GM19193 (cell line): ENCODE data around the gene GDAP1L1.

Experiments used
- POLR2A ChIP-seq: IDR thresholded peaks from 4 replicates; pipeline ENCODE4 v1.6.1; 2011; ENCODE audit not compliant: insufficient read depth, insufficient read length; ENCODE audit errors: extremely low read depth

Gene GDAP1L1

DNA sequence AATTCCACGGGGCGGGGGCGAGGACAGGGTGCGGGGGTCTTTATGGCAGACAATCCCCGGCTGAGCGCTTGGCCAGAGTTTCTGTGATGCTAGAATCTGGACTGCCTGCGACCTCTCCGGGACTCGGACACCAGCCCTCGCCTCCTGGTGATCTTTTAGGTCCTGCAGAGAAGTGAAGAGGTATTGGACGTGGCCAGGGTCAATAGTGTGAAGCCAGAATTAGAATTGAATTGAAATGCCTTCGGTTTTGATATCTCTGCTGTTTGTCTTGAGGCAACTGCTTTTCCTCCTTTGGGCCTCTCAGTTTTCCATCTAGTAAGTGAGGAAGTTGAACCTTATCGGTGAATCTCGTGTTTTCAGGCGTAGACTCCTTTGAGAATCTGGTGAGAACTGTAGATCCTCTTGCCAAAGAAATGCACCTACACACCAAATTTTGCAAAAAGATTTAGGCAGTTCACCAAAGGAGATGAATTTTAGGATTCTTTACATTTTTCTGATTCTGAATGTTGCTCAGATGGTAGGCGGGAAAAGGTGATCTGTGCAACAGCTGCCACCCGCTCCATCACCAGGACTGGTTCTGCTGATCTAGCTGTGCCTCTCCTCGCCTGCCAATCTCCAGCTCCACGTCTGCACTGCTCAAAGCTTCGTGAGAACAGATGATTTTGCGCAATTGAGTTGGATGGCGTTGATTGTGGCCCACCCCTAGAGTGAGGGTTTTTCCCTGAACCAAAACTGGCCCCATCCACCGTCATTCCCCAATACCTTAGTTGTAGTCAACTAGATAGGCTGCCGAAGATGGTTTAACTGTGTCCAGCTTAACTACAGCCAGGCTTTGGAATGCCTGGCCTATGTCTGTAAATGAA, 35.7 kb upstream of the GDAP1L1 start:
- no peak for TF ChIP-seq POLR2A

DNA sequence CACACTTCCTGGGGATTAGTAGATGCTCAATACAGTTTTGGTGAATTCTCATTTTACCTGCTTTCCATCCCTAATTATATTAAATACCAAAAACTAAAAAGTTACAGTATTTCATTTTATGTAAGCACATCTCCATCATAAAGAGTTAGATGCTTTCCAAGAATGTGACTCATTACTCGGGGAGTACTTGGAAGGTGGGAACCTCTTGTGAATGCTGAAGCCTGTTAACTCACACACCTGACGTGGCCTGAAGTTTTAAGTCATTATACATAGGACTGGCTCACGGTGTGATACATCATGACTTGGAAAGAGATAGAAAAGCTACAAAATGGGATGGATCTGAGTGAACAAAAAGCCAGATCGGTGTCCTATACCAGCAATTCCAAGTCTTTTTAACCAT, 34.3 kb upstream of the GDAP1L1 start:
- TF ChIP-seq POLR2A: no peak

DNA sequence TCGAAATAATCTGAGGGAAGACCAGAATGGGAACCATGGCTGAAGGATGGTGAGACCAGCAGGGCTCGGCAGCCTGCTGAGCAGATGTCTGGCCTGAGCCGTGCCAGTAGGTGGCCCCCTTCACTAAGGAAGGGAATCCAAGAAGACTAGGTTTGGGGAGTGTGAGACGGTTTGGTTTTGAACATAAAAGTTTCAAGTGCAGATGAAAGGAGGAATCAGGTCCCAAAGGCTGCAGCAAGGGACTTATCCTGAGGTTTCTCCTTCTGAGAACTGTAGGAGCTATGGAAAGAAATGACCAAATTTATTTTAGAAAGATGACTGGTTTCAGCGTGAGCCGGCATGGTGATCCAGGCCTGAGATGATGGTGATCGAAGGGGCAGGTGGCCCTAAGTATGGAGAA, 32.0 kb upstream of the GDAP1L1 start:
- no peak for TF ChIP-seq POLR2A

DNA sequence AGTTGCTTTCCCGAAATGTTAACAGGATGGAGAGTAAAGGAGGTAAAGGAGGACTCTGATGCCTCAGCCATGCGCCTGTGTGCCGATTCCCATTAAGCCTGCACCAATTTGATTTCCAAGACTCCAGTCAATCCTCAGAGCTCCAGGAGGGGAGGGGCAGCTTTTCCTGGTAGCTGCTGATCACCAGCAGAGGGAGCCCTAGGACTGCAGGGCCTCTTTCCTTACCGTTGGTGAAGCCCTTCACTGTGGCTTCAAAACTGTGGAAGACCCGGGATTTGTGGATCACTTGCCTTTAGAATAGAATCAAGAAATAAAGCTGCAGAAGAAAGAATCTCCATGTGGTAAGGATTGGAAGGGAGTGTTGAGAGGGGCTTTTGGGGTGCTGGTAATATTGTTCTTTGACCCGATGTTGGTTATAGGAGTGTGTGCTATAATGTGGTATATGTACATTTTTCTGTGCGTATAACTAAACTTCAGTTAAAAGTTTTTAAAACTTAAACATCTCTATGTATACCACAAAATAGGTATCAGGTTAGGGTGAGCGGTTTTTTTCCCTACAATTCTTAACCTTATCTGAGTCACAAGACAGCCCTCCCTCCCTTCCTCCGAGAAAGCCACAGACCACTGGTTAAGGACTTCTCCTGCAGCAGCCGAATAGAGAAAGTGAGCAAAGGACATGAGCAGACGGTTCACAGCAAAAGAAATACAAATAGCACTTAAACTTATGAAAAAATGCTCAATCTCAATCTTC, 29.6 kb upstream of the GDAP1L1 start:
- no peak for TF ChIP-seq POLR2A

DNA sequence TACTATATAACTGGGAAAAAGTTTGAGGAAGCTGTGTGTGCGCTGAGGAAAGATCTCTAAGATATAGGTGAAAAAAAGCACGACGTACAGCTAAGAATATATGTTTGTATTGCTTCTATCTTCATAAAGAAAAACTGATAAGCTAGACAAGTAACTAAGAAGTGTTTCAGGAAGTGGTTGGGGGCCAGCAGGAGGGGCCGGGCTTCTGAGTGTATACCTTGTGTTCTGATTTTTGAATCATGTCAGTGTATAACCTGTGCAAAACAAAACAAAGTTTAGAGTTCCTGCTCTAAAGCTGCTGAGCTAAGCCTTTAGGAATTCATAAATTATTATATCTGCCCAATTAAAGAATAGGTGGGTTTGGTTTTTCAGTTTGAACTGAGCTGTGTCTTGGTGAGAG, 28.7 kb upstream of the GDAP1L1 start:
- TF ChIP-seq POLR2A: no peak

DNA sequence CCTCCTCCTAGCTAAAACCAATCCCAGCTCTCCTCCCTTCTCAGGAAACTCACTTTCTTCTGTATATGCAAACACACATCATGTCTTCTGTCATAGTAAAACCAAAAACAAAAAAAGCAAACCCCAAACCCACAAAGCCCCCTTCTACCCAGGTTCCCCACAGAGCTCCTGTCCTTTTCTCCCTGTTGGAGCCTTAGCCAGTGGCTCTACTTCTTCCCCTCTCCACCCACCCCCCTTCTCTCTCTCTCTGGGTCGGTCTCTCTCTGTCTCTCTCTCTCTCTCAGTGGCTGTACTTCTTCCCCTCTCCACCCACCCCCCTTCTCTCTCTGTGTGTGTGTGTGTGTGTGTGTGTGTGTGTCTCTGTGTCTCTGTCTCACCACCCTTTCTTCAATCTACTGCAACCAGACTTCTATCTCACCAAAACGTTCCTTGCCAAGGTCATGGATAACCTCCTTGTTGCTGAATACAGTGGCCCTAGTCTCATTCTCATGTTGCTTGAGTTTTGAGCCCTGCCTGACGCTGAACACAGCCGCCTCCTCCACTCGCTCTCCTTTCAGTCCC, 27.9 kb upstream of the GDAP1L1 start:
- TF ChIP-seq POLR2A: no peak

DNA sequence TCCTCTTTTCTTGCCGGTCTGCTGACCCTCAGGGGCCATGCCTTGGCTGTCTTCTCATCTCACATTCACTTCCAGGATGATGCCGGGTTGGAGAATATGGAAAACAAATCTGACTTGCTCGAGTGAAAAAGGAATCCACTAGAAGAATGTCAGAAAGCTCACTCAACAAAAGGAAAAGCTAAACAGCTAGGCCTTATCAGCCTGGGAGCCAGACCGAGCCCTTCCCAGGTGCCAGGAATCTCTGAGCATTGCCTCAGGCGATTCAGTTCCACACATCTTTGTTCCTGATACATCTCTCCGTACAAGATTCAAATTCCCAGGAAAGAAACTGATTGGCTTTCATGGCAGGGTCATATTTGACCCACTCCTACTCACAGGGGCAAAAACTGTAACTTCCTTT, 27.3 kb upstream of the GDAP1L1 start:
- TF ChIP-seq POLR2A: no peak

DNA sequence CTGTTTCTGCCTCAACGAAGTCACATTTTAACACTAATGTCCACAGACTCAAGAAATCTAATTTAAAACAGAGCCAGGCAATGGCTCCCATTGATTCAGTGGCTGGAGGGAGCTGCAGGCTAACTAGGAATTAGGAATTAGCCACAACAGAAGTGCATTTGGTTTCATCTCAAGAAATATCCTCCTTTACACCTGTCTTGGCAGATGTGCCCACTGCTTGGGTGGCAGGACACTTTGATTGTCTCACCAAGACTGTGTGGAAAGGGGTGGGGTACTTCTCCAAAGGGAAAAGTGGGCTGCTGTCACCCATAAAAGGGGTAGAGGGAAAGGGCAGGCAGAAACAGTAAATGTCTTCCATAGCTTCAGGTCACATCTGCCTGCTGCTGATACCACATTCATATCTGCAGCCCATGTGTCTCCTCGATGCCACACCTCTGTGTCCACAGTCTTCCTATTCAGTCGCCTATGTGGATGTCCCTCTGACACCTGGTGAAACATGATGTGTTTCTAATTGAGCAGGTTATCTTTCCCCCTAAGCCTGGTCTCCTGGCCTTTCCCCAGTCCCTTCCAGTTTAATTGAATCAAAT, 25.6 kb upstream of the GDAP1L1 start:
- no peak for TF ChIP-seq POLR2A

DNA sequence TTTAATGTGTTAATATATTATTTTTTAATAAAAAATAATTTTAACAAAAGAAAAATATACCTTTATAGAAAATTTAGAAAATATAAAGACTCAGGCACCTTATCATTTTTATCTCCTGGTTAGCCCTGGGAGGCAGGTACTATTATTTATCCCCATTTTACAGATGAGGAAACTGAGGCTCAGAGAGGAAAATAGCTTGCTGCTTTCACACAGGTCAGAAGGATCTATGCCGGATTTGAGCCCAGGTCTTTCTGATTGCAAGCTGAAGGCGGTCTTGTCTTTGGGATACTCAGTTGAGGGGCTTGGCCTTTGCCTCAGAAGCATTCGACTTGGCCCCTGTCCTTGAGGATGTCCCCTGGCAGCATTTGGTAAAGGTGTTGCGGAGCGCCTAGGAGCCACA, 25.1 kb upstream of the GDAP1L1 start:
- TF ChIP-seq POLR2A: no peak

DNA sequence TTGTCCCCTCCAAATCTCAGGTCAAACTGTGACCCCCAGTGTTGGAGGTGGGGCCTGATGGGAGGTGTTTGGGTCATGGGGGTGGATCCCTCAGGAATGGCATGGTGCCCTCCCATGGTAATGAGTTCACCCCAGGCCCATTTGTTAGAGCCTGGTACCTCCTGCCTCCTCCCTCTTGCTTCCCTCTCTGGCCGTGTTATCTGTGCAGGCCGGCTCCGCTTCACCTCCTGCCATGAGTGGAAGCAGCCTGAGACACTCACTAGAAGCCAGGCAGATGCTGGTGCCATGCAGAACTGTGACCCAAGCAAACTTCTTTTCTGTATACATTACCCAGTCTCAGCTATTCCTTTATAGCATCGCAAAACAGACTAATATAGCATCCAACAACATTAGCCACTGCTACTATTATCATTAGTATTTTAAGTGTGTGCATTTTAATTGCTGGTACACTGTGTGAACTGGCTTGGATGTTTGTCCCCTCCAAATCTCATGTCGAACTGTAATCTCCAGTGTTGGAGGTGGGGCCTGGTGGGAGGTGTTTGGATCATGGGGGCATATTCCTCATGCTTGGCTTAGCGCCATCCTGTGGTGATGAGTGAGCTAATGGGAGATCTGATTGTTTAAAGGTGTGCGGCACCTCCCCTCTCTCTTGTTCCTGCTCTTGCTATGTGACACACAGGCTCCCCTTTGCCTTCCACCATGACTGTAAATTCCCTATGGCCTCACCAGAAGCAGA, 24.3 kb upstream of the GDAP1L1 start:
- TF ChIP-seq POLR2A: no peak

DNA sequence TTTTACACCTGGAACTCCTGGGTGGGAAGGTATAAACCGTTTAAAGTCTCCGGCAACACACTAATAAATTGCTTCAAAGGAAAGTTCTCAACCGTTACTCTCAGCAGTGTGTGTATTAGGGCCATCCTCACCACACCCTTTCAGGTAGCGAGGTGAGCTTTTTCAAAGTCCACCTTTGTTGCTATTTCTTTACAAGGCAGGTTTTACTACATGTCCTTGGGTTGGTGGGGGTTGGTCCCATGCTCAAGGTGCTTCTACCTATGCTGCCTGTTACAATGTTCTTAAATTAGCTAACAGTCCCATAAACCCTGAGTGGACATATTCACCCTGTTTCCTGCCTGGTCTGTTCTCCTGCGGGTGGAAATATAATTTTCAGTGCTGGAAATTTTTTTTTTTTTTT, 23.4 kb upstream of the GDAP1L1 start:
- no peak for TF ChIP-seq POLR2A

DNA sequence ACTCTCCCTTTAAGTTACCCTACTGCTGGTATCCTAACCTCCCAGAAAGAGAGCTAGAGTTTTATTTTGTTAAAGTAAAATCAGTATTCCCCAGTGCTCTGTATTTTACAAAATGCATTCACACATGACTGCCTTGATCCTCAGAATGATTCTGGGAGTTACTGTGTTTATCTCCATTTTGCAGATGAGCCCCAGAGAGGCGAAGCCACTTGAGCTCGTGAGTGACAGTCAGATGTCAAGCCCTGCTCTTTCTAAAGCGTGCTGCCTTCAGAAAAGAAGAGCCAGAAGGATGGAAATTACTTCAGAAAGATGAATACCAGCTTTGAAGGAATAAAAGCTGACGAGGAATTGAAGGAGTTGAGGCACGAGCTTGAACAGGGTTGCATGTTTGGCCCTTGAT, 22.5 kb upstream of the GDAP1L1 start:
- TF ChIP-seq POLR2A: no peak

DNA sequence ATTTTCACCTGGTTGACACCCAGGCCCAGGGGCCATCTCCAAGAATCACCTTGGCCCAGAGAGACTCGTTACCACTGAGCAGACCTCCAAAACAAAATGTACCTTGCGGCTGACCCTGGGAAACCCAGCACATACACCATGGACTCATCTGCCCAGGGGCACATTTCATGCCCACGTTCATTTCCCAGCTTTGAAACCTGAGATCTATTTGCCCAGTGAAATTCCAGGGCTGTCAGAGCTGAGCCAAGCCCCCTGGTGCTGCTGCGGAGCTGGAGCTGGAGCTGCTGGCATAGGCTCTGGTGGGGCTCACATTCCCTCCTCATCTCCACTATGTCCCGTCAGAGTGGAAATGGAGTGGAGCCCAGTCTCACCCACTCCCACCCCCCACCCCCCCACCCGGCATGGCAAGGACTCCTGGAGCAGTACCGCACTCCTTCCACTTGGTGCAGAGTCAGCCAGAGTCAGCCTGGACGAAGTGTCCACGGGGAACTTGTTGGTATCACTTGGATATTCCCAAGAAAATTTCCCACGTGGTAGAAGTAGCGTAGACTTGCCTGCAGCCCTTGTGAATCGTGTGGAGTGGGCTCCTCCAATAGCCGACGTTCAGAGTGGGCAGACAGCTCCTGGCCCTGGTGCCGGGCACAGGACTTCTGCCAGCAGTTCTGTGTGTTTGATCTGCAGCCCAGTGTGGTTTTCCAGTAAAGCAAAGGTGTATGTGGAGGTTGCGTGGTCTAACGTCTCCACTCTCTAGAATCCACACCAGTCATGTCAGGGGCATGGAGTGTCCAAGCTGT, 18.4 kb upstream of the GDAP1L1 start:
- TF ChIP-seq POLR2A: no peak

DNA sequence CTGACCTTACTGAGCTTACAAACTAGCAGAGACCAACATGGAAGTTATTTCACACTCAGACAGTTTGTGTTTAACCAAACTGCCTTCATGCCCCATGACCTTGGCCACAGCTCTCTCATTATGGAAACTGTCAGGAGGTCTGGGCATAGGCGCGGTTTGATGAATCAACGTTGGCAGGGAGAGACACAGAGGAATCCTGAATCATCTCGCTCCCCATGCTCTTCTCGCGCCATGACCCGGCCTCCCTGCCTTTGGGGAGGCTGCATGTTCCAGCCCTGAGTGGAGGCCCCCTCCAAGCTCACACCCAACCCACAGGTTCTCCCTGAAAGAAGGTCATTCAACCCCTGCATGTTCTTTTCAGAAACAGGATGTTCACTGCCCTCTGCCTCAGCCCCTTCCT, 15.9 kb upstream of the GDAP1L1 start:
- no peak for TF ChIP-seq POLR2A

DNA sequence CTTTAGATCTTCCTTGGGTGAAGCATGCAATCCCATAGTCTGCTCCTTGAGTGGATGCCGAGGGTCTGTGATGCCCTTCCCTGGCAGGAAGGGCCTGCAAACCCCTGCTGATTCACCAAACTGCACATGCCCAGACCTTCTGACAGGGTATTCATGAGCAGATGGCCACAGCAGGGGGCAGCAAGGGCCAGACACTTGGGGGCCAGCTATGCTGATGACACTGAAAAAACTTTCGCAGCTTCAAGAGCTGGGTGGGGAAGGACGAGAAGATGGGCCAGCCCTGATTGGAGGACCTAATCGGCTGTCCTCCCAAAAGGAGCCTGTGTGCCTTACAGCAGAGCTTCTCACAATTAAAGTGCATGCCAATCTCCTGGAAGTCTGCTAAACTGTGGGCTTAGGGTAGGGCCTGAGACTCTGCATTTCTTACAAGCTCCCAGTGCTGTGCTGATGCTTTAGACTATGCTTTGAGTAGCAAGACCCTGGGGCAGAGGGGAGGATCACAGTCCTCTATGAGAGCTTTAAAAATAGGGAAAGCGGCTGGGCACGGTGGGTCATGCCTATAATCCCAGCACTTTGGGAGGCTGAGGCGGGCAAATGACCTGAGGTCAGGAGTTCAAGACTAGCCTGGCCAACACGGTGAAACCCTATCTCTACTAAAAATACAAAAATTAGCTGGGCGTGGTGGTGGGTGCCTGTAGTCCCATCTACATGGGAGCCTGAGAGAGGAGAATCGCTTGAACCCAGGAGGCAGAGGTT, 15.2 kb upstream of the GDAP1L1 start:
- no peak for TF ChIP-seq POLR2A
